Inflammatory macrophage treated with lipopolysaccharide for 4 hours (primary cell): ENCODE data around the gene PIK3C3.

Experiments used
- DNase-seq: peaks from one replicate; pipeline ENCODE4 v3.0.0-alpha.2; 2020

The PIK3C3 gene

GRCh38 chr18:41954827-41955613, at the start of gene PIK3C3:
PIK3C3 (plus strand) TSS chr18:41955234; CDS start chr18:41955292, 58 bp downstream.
- DNase-seq, result peak; percentile 99

GRCh38 chr18:41905786-41906527, 49.1 kb upstream of the PIK3C3 start:
- DNase-seq, result no peak

- DNase-seq, result peak; percentile 26
Measured at GRCh38 chr18:41906528-41907146, 48.4 kb upstream of the PIK3C3 start.

GRCh38 chr18:41917181-41917580, 37.9 kb upstream of the PIK3C3 start:
- DNase-seq, result no peak

GRCh38 chr18:41921770-41922169, 33.3 kb upstream of the PIK3C3 start:
- no peak for DNase-seq

GRCh38 chr18:41922176-41922575, 32.9 kb upstream of the PIK3C3 start:
- DNase-seq, result no peak

- no peak for DNase-seq
Measured at GRCh38 chr18:41922841-41923240, 32.2 kb upstream of the PIK3C3 start.

GRCh38 chr18:41923446-41923845, 31.6 kb upstream of the PIK3C3 start:
- DNase-seq, result peak; percentile 90

- peak; percentile 63 for DNase-seq
Measured at GRCh38 chr18:41928581-41928980, 26.5 kb upstream of the PIK3C3 start.

- no peak for DNase-seq
Measured at GRCh38 chr18:41932899-41933298, 22.1 kb upstream of the PIK3C3 start.

GRCh38 chr18:41933778-41934177, 21.3 kb upstream of the PIK3C3 start:
- DNase-seq, result no peak

GRCh38 chr18:41936471-41937134, 18.4 kb upstream of the PIK3C3 start:
- DNase-seq, result peak; percentile 43

GRCh38 chr18:41938445-41938844, 16.6 kb upstream of the PIK3C3 start:
- peak; percentile 87 for DNase-seq

GRCh38 chr18:41939326-41939725, 15.7 kb upstream of the PIK3C3 start:
- DNase-seq, result no peak

- no peak for DNase-seq
Measured at GRCh38 chr18:41940506-41941215, 14.4 kb upstream of the PIK3C3 start.

GRCh38 chr18:41942254-41942653, 12.8 kb upstream of the PIK3C3 start:
- no peak for DNase-seq

- DNase-seq, result no peak
Measured at GRCh38 chr18:41948544-41949110, 6.4 kb upstream of the PIK3C3 start.

GRCh38 chr18:41949206-41949920, 5.7 kb upstream of the PIK3C3 start:
- no peak for DNase-seq

GRCh38 chr18:41955688-41956087, 654 bp downstream of the PIK3C3 start:
- no peak for DNase-seq

GRCh38 chr18:41959045-41959444, 4.0 kb downstream of the PIK3C3 start:
- DNase-seq, result no peak

- no peak for DNase-seq
Measured at GRCh38 chr18:41965634-41966255, 10.7 kb downstream of the PIK3C3 start.
